Activated CD4-positive, alpha-beta T cell treated with anti-CD3 and anti-CD28 coated beads for 48 hours (primary cell): ENCODE measurements around the gene ABLIM3.
"Not testable (repeated sequence)": the region's sequence is repeated elsewhere in the genome, so short reads cannot be mapped to it uniquely, and the experiment has no call there.

Experiments
- DNase-seq: peaks from one replicate; pipeline ENCODE4 v3.0.0-alpha.2; 2020

ABLIM3 gene

DNA sequence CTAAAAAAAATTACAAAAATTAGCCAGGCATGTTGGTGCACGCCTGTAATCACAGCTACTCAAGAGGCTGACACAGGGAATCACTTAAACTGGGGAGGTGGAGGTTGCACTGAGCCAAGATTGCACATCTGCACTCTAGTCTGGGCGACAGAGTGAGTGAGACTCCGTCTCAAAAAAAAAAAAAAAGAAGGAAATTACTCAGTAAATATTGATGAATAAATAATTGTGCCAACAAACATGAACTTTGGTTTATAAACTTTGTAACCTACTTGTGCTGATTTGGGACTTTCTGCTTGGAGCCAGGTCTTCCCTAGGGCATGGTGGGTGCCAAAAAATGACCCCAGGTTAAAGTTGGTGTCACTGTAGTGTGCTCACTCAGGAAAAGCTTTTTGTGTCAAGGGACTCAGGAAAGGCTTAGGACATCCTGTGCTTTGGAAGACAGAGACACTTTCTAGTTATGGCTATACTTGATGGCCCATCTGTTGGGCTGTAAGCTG is 19.0 kb downstream of the ABLIM3 start:
- no peak for DNase-seq

GRCh38 chr5:149161026-149161687 is 19.9 kb downstream of the ABLIM3 start:
- no peak for DNase-seq

GRCh38 chr5:149161850-149162249 is 20.6 kb downstream of the ABLIM3 start:
- DNase-seq, result no peak

GRCh38 chr5:149162401-149163084 is 21.2 kb downstream of the ABLIM3 start:
- no peak for DNase-seq

DNA sequence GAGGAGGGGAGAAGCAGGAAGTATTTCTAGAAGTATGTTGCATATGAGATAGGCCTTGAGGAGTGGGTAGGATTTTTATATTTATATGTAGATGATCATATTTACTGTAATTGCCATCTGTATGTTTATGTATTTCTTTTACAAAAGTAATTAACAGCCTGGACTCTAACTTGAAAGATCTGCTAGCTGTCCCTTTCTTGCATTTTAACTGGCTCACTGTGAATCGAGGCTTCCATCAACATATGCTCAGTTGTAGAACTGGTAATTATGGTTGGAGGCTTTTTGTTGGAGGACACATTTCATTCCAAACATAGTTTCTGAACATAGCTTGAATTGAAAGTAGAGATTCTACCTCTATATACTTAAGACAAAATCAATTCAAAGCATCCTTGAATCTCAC is 23.4 kb downstream of the ABLIM3 start:
- DNase-seq, result no peak

DNA sequence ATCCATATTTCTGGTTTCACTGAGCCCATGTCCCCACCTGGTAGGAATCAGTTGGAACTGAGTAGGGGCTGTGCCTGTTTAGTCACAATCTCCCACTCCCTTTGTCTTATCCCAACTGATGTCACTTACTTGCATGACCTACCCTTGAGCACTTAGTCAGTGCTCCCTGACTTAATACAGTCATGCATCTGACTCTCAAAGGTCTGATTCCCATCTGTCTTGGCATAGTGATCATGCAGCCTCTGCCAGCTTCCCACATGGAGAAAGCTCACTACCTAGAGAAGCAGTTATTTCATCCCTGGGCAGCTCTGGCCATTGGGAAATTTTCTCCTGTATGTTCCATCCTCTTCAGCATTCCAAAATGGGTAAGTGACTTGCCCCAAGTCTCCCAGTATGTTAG is 24.8 kb downstream of the ABLIM3 start:
- no peak for DNase-seq

GRCh38 chr5:149166591-149167100 is 25.4 kb downstream of the ABLIM3 start:
- no peak for DNase-seq

GRCh38 chr5:149168276-149168906 is 27.1 kb downstream of the ABLIM3 start:
- no peak for DNase-seq

GRCh38 chr5:149170299-149170698 is 29.0 kb downstream of the ABLIM3 start:
- no peak for DNase-seq

DNA sequence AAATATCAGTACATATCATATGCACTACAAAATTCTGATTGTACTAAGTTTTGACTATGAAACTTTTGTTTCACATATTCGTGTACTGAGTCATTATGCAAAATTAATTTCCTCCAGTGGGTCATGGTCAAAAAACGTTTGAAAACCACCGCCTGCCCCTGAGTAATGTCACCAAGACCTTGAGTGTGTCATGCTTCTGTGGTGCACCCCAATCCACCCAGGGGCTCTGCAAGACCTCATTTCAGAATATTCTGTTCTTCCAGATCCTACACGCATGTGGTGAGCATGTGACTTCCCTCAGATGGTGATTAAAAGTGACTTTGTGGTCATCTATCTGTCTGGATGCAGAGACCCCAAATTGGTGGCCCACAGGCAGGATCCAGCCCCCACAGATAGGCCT is 31.0 kb downstream of the ABLIM3 start:
- peak; percentile 47 for DNase-seq

DNA sequence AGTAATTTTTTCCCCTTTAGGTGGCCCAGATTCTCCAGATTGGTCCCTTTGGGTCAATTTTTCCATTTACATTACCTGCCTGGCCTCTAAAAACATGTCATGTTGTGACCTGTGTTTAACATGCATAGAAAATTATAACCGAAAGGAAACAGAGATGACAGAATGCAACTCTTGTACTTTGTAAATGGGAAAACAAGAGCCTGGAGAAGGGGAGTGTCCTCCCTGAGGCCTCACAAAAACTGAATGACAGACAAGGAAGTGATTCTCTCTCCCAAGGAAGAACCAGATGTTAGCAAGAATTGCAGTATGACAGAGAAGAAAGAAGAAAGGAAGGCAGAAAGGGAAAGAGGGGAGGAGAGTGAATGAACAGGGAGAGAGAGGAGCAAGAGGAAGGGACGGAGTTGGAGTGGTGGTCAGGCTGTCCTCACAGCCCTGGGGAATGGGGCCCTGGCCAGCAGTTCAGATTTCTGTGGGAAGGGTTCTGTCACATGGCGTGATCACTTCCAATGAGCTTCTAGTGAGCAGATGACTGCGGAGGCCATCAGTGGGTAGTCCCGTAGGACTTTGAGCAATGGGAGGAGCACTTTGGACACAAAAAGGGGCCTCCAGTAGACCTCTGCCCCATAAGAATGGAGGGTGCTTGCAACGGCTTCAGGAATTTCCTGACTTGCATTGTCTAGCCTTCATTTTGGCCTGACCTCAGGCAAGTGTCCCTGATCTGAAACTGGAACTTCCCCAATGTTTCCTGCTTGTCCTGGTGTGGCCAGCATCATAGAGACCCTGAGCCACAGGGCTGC is 31.6 kb downstream of the ABLIM3 start:
- DNase-seq, result no peak

DNA sequence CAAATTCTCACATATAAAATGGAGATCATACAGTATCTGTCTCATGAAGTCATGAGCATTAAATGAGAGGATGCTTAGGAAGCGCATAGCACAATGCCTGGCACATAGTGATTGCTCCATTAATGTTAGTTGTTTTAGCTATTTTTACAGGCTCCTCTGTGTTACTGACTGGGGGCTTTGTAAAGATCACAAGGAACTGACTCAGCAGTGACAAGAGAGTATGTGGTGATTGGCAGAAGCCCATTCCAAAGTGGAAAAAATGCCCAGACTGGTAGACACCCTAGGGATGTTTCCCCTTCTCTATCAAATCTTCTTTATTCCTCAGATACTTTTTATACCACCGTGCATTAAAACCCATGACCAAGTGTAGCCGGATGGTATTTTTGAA is 33.5 kb downstream of the ABLIM3 start:
- no peak for DNase-seq

DNA sequence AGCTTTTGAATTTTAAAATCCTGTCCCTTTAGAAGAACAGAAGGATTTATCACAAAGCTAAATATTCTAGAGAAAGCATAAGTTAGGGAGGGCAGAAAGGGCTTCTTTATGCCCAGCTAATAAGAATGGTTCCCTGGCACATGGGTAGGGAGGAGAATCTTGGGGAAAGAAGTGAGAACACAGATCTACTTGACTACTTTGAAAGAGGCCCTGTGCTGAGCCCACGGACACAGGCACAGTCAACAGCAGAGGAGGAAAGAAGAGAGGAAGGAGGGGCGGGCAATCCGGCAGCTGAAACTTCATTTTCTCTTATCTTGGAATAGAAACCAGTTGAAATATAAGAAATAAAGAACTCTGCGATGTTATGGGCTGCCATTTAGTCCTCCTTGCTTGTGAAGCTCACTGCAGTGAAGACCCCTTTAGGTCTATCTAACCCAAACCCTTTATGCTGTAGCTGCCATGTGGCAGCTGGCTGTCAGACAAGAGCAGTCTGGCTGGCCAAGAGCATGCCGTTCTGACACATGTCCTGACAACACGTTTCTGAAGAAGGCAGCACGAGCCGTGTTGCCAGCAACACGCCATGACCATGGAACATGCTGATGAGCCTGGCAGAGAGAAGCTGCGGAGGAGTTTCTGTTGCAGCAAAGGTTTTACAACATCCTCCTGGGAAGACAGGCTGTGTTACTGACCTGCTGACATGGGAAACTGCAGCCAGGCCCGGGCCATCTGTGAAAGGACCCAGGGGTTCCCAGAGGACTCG is 34.2 kb downstream of the ABLIM3 start:
- no peak for DNase-seq

GRCh38 chr5:149177339-149177843 is 36.1 kb downstream of the ABLIM3 start:
- no peak for DNase-seq

DNA sequence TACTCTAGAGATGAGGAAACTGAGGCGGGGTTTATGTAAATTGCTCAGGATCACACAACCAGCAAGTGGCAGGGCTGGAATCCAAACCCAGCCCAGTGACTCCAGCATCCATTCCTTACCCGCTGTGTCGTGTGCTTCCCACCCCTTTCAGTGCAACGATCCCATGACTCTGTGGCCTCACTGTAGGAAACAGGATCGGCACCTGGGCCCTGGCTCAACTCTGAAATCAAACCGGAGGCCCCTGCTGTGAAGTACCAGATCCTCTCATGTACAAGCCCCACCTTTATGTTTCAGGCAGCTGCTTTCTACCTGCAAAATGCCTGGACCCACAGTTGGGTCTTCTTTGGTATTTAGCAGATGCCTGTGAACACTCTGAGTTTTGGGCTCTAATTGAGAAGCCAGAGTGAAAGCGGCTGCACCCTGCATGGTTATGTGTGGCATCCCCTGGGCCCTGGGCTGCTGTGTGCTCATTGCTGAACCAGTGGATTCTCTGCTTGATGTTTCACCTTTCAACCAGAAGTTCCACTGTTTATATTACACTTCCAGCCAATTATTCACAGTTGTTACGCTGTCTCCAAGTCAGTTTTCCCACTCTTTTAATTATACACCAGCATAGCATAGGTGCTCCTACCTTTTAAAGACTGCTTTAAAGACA is 36.7 kb downstream of the ABLIM3 start:
- no peak for DNase-seq

DNA sequence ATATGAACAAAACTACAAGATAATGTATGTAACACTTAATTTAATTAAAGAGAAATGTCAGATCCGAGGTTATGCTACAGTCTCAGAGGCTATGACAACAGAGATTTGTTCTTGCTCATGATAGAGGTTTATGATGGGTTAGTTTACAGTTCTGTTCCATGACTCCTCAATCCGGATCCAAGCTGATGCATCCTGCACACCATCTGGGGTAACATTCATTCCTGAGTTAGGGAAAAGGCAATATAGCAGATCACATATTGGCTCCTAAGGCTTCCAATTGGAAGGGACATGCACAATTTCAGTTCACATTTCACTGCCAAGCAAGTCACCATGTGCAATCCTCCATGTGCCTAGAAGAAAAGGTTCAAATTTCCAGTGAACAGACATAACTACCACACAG is 40.4 kb downstream of the ABLIM3 start:
- DNase-seq, result no peak

GRCh38 chr5:149182241-149182640 is 40.9 kb downstream of the ABLIM3 start:
- DNase-seq, result no peak

GRCh38 chr5:149185067-149185466 is 43.8 kb downstream of the ABLIM3 start:
- DNase-seq, result no peak

- DNase-seq, result no peak
Measured at GRCh38 chr5:149186506-149186905, 45.2 kb downstream of the ABLIM3 start.

DNA sequence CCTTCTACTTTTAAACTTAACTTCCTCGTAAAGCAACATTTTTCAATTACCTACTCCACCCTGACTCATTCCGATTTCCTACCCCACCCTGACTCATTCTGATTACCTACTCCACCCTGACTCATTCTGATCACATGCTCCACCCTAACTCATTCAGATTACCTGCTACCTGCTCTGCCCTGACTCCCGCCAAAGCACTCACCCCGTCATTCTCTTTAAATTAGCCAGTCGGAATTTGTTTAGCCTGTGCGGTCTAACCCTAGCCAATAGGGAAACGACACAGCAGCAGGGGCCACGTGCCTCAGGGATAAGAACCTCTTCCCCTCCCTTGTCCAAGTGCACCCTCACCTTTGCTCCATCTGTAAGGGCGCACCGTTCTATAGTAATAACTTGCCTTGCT is 46.3 kb downstream of the ABLIM3 start:
- DNase-seq, result not testable (repeated sequence)

DNA sequence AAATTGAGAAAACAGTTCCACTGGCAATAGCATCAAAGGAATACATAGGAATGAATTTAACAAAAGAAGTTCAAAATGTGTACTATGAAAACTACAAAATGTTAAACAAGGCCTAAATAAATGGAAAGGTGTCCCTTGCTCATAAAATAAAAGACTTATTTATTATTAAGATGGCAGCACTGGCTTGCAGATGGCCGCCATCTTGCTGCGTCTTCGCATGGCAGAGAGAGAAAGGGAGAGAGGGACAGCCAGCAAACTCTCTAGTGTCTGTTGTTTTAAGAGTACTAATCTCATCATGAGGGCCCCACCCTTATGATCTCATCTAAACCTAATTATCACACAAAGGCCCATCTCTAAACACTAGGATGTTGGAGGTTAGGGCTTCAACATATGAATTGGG is 47.1 kb downstream of the ABLIM3 start:
- no peak for DNase-seq
